Endodermal cell (in vitro differentiated cells): ENCODE measurements around the gene ADAMTS10. TPM values are rescaled to one million over a fixed set of nuclear protein-coding genes. Genes with fewer than 3 reads are reported as not detected.
"Not testable (repeated sequence)": the region's sequence is repeated elsewhere in the genome, so short reads cannot be mapped to it uniquely, and the experiment has no call there.

Experiments
- DNase-seq: peaks from one replicate; pipeline ENCODE4 v3.0.0-alpha.2; 2017
- H3K27ac ChIP-seq: 2 replicates; pipeline ENCODE4 v1.5.1; 2013; ENCODE audit warnings: mild to moderate bottlenecking, low read depth, low read length, moderate library complexity
- H3K27me3 ChIP-seq: 2 replicates; pipeline ENCODE4 v1.6.1; 2013; ENCODE audit warnings: mild to moderate bottlenecking, low read length, moderate library complexity; ENCODE audit not compliant: insufficient read depth, control insufficient read depth, poor library complexity, severe bottlenecking
- H3K36me3 ChIP-seq: 2 replicates; pipeline ENCODE4 v1.7.0; 2013; ENCODE audit warnings: mild to moderate bottlenecking, low read length, moderate library complexity; ENCODE audit not compliant: control insufficient read depth, insufficient read depth
- H3K4me1 ChIP-seq: one replicate; pipeline ENCODE4 v1.7.0; 2013; ENCODE audit warnings: low read length; ENCODE audit not compliant: control insufficient read depth, insufficient read depth
- H3K4me3 ChIP-seq: 2 replicates; pipeline ENCODE4 v1.5.1; 2013; ENCODE audit warnings: mild to moderate bottlenecking, low read length, moderate library complexity
- H3K9ac ChIP-seq: 2 replicates; pipeline ENCODE4 v1.6.1; 2013; ENCODE audit warnings: mild to moderate bottlenecking, low read length, moderate library complexity; ENCODE audit not compliant: poor library complexity, severe bottlenecking; ENCODE audit errors: extremely low read depth
- H3K9me3 ChIP-seq: 2 replicates; pipeline ENCODE4 v1.6.1; 2013; ENCODE audit warnings: mild to moderate bottlenecking, low read length, moderate library complexity; ENCODE audit not compliant: control insufficient read depth
- H3K27ac Mint-ChIP-seq: 2 replicates; pipeline ENCODE4 v1.8.0; 2020; ENCODE audit warnings: mixed read lengths
- H3K27me3 Mint-ChIP-seq: 2 replicates; pipeline ENCODE4 v1.8.0; 2021; ENCODE audit warnings: mild to moderate bottlenecking, mixed read lengths; ENCODE audit not compliant: insufficient read depth
- H3K36me3 Mint-ChIP-seq: 2 replicates; pipeline ENCODE4 v1.8.0; 2020; ENCODE audit warnings: low read depth, mixed read lengths
- H3K4me1 Mint-ChIP-seq: 2 replicates; pipeline ENCODE4 v1.8.0; 2020; ENCODE audit warnings: mixed read lengths
- H3K4me3 Mint-ChIP-seq: 2 replicates; pipeline ENCODE4 v1.8.0; 2020; ENCODE audit warnings: mild to moderate bottlenecking, moderate library complexity, mixed read lengths
- H3K9me3 Mint-ChIP-seq: 2 replicates; pipeline ENCODE4 v1.8.0; 2020; ENCODE audit warnings: mild to moderate bottlenecking, mixed read lengths
- CTCF ChIP-seq: fragments of 200-600 bp; sonication (generic); conservative IDR thresholded peaks from 2 replicates; pipeline ENCODE4 v1.5.0; 2021; ENCODE audit warnings: antibody characterized with exemption, mild to moderate bottlenecking
- WGBS, 2 experiments: methylation state at CpG; one replicate each; pipeline versions ENCODE4 v1.1.5 to v1.1.7; 2013; ENCODE audit warnings: missing lambda C conversion rate in 2 of 2, mixed read lengths in 1 of 2; ENCODE audit not compliant: insufficient coverage in 1 of 2, insufficient read length in 1 of 2; 5-methylcytosine and 5-hydroxymethylcytosine counted together
- total RNA-seq, 2 donors: library from RNA; stranded (reverse); fragmentation: NEBNext Ultra II Directional in 1 of 2; extraction: Animal tissue kit (Norgen Biotek cat#: 25700) in 1 of 2; gene quantifications; 2 replicates in 1 of 2; 3 replicates in 1 of 2; pipeline ENCODE4 v1.2.1, GENCODE V29; 2021

ADAMTS10 gene
- total RNA-seq, 2 donors from 2014 or later, result 19.3 to 35.9 TPM

- Histone ChIP-seq H3K27me3 (no peaks in the 10 kb centered on the region), H3K9ac (no peak overlapping the region), H3K9me3 (no peaks in the 10 kb centered on the region), H3K4me3 (no peak overlapping the region), H3K4me1 (no peaks in the 10 kb centered on the region), H3K27ac (no peak overlapping the region), H3K36me3 (no peaks in the 10 kb centered on the region)
- 93 to 95% methylated on average over 21 of the region's 21 CpGs for WGBS, 2 experiments
- no peaks in the 10 kb centered on the region for H3K36me3 Mint-ChIP-seq
- H3K27ac Mint-ChIP-seq, result no peak overlapping the region
- no peak for TF ChIP-seq CTCF
- H3K27me3 Mint-ChIP-seq, result no peaks in the 10 kb centered on the region
- DNase-seq, result no peak
- peaks cover 9% of the 10 kb centered on the region for H3K9me3 Mint-ChIP-seq
- H3K4me3 Mint-ChIP-seq, result no peak overlapping the region
- peaks cover 10% of the 10 kb centered on the region for H3K4me1 Mint-ChIP-seq
Observed at GRCh38 chr19:8638078-8638619, 27.6 kb upstream of the ADAMTS10 start.

GRCh38 chr19:8637070-8637469, 26.6 kb upstream of the ADAMTS10 start:
- not testable (repeated sequence) for H3K27ac Mint-ChIP-seq, H3K4me3 ChIP-seq, H3K36me3 ChIP-seq, H3K27me3 Mint-ChIP-seq, H3K27me3 ChIP-seq, H3K4me1 ChIP-seq, H3K4me3 Mint-ChIP-seq, H3K36me3 Mint-ChIP-seq, H3K9me3 Mint-ChIP-seq, H3K27ac ChIP-seq, H3K9ac ChIP-seq, DNase-seq, H3K9me3 ChIP-seq
- 79 to 90% methylated on average over 4 of the region's 4 CpGs for WGBS, 2 experiments
- H3K4me1 Mint-ChIP-seq, result peaks cover 10% of the 10 kb centered on the region

GRCh38 chr19:8635422-8635821, 24.9 kb upstream of the ADAMTS10 start:
- no peak overlapping the region for H3K4me3 ChIP-seq
- H3K27me3 Mint-ChIP-seq, result no peaks in the 10 kb centered on the region
- 91 to 97% methylated on average over 5 to 7 of the region's 8 CpGs for WGBS, 2 experiments

More at GRCh38 chr19:8635422-8635821, 24.9 kb upstream of the ADAMTS10 start:
- Histone ChIP-seq H3K9me3 (no peaks in the 10 kb centered on the region), H3K27me3 (no peaks in the 10 kb centered on the region), H3K4me1 (peaks cover 2% of the 10 kb centered on the region), H3K27ac (no peak overlapping the region), H3K36me3 (no peaks in the 10 kb centered on the region), H3K9ac (no peak overlapping the region)
- H3K9me3 Mint-ChIP-seq, result peaks cover 2% of the 10 kb centered on the region
- H3K36me3 Mint-ChIP-seq, result no peaks in the 10 kb centered on the region
- peaks cover 19% of the 10 kb centered on the region for H3K4me1 Mint-ChIP-seq
- TF ChIP-seq CTCF, result no peak
- H3K27ac Mint-ChIP-seq, result no peak overlapping the region
- H3K4me3 Mint-ChIP-seq, result no peak overlapping the region
- no peak for DNase-seq
